ENCODE results near the gene RXRA.

The RXRA gene

DNA sequence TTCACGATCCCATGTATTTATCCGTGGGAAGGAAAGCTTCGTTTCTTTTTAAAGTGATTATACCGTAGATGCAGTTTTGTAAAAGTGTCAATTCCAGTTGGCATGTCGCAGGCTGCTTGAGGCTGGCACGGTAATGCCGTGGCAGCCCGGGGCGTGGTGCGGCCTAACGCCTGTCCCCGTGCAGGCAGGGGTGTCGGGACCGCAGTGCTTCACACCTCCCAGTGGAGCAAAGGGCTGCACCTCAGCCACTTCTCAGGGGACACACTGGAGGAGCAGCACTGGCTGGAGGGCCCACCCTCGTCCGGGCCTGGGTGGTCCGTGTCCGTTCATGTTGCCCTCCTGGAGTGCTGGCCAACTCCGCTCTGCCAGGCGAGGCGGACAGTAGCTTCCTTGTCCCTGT lies 103.2 kb downstream of the RXRA start:
- in situ Hi-C loops (cut with MboI; ENCODE audit: low sequenced_read_pairs), result no loop called here

DNA sequence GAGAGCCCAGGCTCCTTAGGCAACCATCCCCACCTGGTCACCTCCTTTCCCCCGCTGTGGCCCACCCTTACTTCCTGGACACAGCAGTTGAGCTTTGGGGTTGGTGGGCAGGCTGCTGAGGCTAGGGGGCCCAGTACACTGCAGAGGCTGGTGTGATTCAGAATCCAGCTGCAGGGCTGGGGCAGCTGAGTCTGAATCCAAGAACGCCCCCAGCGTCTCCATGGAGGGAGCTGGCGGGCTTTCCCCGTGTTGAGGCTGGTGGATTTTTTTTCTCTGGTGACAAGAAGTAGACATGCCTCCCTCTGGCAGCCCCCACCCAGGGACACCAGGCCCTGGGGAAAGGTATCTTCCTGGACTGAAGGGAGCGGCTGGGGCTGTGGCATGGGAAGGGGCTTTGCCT lies 104.8 kb downstream of the RXRA start:
- in situ Hi-C loops (cut with MboI; ENCODE audit: low sequenced_read_pairs), result no loop called here

DNA sequence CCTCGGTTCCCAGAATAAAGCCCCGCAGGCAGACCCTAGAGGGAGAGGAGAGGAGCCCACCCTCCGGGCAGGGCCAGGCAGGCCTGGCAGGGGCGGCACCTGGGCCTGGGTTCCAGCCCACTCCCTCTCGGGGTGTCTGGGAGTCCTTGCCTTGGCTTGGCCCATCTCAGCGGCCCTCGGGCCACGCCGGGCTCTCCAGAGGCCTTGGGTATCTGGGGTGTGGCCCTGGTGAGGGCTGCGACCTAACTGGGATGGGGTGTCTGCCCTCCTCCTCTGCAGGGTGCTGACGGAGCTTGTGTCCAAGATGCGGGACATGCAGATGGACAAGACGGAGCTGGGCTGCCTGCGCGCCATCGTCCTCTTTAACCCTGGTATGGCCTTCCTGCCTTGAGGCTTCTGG lies 105.4 kb downstream of the RXRA start:
- in situ Hi-C loops (cut with MboI; ENCODE audit: low sequenced_read_pairs), result no loop called here

DNA sequence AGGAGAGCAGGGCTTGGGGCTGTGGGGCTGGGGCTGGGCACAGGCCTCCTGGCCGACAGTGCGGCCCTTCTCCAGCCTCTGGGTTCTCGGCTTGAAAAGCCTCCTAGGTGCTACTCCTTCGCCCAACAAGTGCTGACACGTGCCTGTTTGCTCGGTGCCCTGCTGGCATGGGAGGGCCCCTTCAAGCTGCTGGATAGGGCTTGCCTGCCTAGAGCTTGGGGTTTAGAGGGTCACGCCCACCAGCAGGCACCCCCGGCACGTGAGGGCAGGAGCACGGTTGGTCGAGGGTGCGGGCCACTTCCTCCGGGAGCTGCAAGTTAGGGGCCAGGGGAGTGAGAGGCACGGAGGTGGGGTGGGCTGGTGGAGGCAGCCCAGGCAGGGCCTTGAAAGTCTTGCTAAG lies 106.2 kb downstream of the RXRA start:
- in situ Hi-C loops (cut with MboI; ENCODE audit: low sequenced_read_pairs), result no loop called here

- in situ Hi-C loops (cut with MboI; ENCODE audit: low sequenced_read_pairs), result no loop called here
These were observed 106.8 kb downstream of the RXRA start for GRCh38 chr9:134433101-134433500.

GRCh38 chr9:134433909-134434882 lies 107.9 kb downstream of the RXRA start:
- in situ Hi-C loops (cut with MboI; ENCODE audit: low sequenced_read_pairs), result no loop called here

DNA sequence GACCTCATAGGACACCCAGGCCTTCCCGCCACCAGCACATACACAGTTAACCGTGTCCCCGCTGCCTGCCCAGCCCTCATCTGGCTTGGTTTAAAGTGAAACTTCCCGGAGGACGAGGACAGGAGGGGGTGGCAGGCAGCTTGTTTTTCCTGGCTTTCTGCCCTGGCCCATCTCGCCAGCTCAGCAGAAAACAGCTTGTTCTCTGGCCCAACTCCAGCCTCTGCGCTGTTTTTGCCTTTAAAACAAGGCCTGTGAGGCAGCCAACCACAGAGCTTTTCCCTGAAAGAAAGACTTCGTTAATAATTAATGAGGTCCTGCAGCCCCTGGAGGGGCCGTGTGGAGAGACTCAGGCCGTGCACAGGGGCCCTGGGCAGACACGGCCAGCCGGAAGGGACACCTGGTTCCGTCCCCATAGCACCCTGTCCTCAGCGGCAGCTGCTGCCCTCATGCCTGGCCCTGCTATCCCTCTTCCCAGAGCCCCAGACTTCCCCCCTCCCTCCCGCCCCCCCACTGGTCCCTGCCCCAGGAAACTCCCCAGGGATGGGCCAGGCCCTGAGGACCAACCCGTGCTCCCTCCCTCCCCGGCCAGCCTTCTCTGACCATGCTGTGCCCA lies 108.7 kb downstream of the RXRA start:
- in situ Hi-C loops (cut with MboI; ENCODE audit: low sequenced_read_pairs), result no loop called here

- in situ Hi-C loops (cut with MboI; ENCODE audit: low sequenced_read_pairs), result no loop called here
These were observed 109.5 kb downstream of the RXRA start for GRCh38 chr9:134435550-134436378.

DNA sequence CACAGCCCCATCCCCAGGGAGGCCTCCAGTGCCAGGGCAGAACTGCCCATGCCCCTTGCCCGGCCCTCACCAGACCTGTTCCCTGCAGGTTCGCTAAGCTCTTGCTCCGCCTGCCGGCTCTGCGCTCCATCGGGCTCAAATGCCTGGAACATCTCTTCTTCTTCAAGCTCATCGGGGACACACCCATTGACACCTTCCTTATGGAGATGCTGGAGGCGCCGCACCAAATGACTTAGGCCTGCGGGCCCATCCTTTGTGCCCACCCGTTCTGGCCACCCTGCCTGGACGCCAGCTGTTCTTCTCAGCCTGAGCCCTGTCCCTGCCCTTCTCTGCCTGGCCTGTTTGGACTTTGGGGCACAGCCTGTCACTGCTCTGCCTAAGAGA lies 110.1 kb downstream of the RXRA start:
- in situ Hi-C loops (cut with MboI; ENCODE audit: low sequenced_read_pairs), result no loop called here

- in situ Hi-C loops (cut with MboI; ENCODE audit: low sequenced_read_pairs), result no loop called here
These were observed 110.7 kb downstream of the RXRA start for GRCh38 chr9:134436911-134437310.

GRCh38 chr9:134437403-134438194 lies 111.3 kb downstream of the RXRA start:
- in situ Hi-C loops (cut with MboI; ENCODE audit: low sequenced_read_pairs), result no loop called here

- in situ Hi-C loops (cut with MboI; ENCODE audit: low sequenced_read_pairs), result no loop called here
These were observed 112.0 kb downstream of the RXRA start for GRCh38 chr9:134438195-134438788.

GRCh38 chr9:134439368-134439784 lies 113.1 kb downstream of the RXRA start:
- in situ Hi-C loops (cut with MboI; ENCODE audit: low sequenced_read_pairs), result no loop called here

DNA sequence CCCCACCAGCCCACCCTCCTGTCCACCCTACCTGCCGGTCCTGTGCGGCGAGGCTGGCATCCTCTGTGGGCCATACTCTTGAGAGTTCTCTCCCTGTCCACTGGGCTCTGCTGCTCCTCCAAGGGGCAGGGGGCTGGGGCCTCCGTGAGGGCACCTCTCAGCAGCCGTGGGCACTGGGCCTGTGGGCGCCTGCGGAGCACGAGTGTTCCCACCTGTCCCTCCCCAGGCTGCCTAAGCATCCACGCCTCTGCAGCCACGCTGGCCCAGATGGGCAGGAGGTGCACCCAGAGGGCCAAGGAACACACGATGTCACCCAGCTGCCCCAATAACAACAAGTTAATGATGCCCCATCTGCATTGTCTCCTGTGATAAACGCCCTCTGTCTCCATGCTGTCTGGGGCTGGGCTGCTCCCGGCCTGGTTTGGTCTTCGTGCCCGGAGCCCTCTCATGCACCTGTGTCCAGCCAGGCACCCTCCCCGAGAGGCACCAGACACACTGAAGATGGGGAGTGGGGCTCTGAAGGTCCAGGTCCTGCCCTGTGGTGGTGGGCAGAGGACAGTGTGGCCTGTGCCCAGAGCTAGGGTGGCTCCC lies 114.5 kb downstream of the RXRA start:
- in situ Hi-C loops (cut with MboI; ENCODE audit: low sequenced_read_pairs), result loop anchor here (10.0 kb wide), 1 partner anchor 276 kb away; the partner anchor contains the start of gene RNU6ATAC

DNA sequence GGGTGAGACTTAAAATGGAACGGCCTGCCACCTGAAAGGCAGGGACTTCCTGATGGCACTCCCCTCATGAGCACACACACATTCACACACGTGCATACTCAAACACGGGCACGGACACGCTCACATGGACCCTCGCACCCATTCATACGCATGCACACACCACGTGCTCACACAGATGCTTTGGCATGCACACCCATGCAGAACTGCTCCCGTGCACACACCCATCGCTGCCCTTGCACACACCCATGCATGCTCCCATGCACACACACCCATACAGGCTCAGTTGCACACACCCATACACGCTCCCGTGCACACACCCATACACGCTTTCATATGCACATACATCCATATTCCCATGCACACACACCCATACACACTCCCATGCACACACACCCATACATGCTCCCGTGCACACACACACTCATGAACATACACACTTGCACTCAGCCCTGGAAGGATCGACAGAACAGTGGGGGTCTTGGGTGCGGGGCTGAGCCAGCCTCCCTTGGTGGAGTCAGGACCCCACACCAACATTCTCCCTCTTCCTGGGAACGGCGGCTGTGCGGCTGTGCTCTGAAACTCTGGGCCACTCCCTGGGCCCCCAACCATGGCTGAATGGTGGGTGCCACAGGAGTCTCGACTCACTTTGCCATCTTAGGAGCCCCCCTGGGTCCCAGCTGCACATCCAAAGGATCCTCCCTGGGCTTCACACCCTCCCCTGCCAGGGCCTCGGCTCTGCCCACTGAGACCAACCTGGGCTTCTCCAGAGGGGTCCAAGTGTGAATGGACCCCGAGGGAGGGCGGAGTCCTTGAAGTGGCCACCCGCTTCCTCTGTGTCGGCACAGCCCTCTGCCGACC lies 115.2 kb downstream of the RXRA start:
- in situ Hi-C loops (cut with MboI; ENCODE audit: low sequenced_read_pairs), result loop anchor here (10.0 kb wide), 1 partner anchor 277 kb away; the partner anchor contains the start of gene RNU6ATAC

- in situ Hi-C loops (cut with MboI; ENCODE audit: low sequenced_read_pairs), result loop anchor here (10.0 kb wide), 1 partner anchor 277 kb away; the partner anchor contains the start of gene RNU6ATAC
These were observed 115.8 kb downstream of the RXRA start for GRCh38 chr9:134442085-134442474.

DNA sequence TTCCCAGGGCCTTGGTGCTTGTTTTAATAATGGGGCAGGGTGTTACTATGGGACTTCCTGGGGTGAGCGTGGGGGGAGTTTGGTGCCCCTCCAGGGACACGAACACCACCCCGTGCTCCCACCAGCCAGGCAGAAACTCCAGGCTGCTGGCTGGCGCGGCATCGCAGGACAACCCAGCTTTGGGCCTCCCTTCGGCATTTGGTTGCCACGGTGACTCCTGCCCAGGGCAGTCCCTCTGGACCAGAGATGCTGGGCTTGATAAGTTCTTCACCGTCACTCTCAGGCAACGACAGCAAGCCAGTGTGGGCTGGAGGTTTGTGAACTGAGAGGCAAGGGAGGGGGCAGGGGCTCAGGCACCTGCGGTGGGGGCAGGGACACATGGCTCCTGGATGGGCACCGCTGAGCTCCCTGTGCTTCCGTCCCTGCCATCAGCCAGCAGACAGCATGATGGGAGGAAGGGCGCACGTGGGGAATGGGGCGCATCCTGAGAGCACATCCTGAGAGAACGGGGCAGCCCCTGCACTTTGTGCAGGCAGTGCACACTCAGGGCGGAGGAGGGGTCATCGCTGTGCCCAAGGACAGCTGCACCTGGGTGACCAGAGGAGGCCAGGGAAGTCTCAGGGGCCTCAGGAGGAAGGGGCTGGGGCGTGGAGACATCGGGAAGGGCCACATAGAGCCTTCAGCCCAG lies 116.4 kb downstream of the RXRA start:
- in situ Hi-C loops (cut with MboI; ENCODE audit: low sequenced_read_pairs), result loop anchor here (10.0 kb wide), 1 partner anchor 278 kb away; the partner anchor contains the start of gene RNU6ATAC
